ENCODE measurements around the gene TMEM147.

TMEM147 gene

DNA sequence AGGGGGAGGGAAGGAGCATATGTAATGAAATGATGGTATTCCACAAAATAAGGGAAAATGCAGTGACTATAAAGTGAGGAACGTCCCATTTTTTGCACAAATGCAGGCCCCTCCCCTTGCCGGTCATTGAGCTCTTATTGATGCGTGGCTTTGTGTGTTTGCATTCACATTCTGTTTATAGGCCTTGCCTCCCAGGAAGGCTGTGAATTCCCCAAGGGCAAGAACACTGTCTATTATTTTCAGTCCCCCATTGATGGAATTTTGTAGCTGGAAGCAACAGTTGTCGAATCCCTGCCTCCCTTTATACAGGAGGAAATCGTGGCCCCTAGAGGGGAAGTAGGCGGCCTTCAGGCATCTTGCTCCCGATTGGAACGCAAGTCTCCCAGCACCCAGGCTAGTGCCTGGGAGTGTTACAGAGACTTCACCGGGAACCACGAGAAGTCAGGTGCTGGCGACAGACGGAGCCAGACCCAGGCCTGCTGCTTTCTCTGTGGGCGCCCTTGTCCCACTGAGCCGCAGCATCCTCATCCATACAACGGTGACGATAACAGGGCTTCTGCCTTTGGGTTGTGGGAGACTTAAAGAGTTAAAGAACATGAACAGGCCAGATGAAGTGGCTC, 24.2 kb upstream of the TMEM147 start:
- DNase-seq (ENCODE audit: low read depth): no peak

DNA sequence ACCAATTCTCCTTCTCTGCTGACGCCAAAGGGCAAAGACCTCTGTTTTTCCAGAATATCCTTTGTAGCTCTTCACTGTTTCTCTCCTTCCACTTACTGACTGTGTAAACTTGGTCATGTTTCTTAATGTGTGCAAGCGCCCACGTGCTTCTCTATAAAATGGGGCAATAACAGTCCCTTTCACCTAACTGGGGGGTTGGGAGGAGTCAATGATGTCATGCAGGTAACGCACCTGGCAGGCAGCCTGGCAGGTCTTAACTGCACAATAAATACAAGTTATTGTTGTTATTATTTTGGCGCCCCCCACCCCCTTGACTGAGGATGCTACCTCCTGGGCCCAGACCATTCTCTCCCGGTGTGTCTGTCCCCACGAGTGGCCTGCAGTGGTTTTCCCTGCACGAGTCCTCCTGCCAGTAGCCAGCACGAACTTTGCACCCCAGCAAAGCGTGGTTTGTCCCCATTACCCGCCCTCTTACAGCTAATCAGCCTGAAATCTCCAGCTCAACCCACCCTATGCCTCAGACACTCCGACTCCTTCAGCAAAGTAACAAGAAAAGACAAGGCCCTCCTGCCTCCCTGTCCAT, 22.6 kb upstream of the TMEM147 start:
- DNase-seq (ENCODE audit: low read depth): no peak

DNA sequence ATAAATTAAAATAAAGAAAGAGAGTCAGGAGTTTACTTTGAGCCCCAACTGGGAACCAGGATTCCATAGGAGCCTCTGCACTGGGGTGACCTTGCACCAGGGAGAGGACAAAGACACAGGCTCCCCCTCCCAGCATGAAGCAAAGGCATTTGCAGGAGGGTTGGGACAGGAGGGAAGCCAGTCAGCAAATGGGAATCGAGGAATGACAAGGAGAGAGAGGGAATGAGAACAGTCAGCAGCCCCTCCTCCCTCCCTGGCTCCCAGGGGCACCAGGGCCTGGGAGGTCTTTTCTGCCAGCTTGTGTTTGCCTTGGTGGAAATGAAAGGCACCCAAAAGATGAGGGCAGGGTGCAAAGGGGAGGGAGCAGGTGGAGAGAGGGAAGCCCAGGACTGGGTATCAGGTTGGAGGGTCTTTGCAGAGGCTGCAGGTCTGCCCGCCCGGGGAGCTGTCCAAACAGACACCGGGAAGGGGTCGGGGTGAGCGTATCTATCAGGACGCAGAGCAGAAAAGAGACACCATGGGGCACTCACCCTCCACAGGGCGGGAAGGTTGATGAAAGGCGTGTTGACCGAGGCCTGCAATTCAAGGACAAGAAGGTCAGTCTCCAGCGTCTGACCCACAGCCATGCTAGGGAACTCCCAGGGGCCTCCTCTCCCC, 21.1 kb upstream of the TMEM147 start:
- no peak for DNase-seq (ENCODE audit: low read depth)

DNA sequence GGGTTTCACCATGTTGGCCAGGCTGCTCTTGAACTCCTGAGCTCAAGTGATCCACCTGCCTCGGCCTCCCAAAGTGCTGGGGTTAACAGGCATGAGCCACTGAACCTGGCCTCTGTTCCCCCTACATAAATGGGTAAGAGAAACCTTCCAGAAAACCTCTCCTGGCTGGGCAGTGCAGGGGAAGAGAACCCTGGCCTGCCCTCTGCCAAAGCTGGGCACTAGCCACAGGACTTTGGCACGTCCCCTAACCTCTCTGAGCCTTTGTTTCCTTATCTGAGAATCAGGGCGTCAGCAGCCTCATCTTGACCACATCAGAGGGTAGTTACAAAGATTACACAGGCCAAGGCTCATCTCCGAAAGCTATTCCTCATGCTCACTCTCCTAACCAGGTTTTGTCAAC, 19.6 kb upstream of the TMEM147 start:
- DNase-seq (ENCODE audit: low read depth): no peak

DNA sequence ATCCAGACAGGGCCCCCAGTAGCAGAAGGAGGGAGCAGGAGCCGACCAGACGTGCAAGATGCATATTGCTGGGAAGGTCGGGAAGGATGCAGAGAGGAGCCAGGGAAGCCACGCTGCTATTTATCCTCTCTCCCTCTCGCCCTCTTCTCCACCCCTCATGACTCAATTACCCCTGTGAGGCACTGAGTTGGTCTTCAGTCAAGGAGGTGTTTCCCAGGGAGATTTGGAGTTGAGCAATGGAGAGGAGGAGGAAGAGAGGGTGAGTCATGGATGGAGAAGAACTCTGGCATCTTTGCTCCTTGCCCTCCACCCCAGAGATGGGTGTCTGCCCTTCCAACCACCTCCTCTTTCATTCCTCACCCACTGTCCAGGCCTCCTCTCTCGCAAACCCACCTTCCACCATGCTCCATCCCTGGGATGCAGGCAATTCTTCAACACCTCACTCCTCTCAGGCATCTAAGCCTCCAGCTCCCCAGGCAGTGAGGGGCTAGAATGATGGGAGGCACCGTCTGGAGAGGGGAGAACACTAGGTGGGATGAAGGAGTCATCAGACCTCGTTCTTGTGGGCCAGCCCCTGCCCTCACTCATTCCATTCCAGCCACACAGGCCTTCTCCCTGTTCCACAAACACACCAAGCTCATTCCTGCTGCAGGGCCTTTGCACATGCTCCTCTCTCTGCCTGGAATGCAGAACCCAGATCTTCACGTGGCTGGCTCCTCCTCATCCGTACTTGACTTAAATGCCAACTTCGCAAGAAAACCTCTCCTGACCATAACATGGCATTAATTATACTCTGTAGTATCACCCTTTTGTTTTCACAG, 17.0 kb upstream of the TMEM147 start, which contains the start of gene SBSN:
Gene SBSN, minus strand, starts transcription at position 94 of the 821 bp plus-strand sequence. Its CDS starts 30 bp downstream, at position 64.
- DNase-seq (ENCODE audit: low read depth): peak; percentile 75

DNA sequence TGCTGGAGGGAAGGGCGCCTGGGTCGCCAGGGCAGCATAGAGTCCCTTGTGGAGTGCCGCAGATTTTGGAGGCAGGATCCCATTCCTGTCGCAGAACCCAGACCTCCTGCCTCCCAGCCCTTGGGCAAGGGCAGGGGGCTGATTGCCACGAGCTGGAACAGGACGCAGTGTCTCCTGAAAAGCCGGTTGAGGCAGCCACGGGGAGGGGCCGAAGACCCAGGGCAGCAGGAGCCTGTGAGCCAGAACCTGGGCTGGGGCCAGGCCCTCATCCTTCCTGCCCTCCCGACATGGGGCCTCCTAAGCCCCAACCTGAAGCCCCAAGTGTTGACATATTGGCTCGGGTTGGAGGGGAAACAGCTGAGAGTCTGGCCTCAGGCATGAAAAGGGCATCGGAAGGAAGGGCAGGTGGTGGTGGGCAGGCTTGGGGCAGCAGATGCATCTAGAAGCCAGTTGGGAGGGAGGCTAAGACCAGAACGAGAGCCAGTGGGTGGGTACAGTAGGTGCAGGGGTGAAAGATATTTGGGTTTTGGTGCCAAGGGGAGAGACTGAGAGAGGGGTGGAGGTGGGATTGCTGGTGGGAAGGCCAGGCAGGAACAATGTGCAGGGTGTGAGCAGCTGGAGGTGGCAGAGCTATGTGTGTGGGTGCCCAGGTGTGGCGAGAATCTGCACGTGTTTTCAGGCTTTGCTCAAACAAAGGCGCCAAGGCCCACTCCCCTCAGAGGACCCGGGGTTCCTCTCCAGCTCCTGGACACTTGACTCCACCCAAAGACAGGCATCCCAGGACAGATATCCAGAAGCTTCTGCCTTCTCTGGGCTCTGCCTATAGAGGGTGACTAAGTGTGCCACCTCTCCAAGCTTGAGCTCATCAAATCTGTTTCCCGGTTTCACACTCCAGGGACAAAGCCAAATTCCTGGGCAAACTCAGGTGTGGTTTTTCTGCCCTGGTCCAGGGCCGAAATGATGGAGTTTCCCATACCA, 15.9 kb upstream of the TMEM147 start:
- no peak for DNase-seq (ENCODE audit: low read depth)

DNA sequence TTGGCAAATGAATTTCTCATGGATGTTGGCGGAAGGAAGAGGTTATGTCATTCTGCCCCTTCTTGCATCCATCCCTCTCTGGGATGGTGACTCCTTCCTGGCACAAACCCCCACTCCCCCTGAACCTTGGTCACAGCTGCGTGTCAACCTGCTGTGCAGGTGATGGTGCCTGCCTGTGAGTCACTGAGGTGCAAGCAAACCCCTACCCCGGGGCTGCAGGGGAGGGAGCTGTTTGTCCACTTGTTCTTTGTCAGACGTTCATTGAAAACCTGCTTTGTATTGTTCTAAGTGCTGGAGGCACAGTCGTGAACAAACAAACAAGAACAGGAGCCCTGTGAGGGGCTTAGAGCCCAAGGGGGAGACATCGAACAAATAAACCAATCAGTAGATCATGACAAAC, 14.1 kb upstream of the TMEM147 start:
- no peak for DNase-seq (ENCODE audit: low read depth)

DNA sequence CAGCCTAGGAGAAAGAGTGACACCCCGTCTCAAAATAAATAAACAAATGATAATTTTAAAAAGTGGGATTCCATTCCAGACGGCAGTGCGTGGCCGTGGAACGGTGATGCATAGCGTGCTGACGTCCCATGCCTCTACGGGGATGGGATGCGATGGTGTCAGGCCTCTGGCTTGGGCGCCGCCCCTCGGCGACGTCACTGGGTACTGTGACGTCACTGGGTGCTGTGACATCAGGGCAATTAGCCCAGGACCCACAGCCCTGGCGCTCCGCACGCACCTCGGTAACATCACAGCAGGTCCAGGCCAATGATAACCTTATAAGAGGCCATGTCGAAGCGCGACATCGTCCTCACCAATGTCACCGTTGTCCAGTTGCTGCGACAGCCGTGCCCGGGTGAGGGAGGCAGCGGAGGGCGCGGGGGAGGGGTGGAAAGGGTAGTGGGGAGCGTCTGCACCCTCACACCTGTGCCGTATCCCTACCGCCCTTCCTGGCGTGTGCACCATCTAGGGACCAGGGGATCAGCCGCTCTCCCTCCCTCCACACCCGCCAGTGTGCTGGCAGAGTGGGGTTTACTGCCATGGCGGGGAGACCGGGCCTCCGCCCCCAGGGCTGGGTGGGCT, 12.1 kb upstream of the TMEM147 start, which contains the start of gene GAPDHS:
Gene GAPDHS, plus strand, starts transcription at position 256 of the 621 bp plus-strand sequence. Its CDS starts 72 bp downstream, at position 328.
- DNase-seq (ENCODE audit: low read depth): no peak

DNA sequence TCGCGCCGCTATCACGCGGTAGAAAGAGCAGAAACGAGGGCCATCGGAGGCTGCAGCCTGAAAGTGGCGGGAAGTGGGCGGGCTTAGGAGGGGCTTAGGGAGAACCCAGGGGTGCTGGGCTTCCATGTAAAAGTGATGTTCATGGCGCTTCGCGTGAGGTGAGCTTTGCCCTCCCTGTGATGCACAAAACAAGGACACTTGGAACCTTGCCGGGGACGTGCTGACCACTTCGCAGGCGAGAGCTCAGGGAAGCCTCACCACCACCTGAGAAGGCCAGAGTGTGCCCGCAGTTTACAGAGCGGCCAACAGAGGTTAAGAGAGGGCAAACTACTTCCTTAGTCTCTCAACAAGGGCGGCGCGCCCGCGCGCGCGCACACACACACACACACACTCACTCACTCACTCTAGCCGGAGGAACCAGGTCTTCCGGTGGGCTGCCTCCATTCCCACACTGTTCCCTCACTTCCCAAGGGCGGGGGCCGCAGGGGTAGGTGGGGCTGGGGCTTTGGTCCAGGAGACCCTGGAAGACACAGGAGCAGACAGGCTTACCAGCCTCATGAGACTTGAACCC, 11.5 kb upstream of the TMEM147 start:
- DNase-seq (ENCODE audit: low read depth): no peak

DNA sequence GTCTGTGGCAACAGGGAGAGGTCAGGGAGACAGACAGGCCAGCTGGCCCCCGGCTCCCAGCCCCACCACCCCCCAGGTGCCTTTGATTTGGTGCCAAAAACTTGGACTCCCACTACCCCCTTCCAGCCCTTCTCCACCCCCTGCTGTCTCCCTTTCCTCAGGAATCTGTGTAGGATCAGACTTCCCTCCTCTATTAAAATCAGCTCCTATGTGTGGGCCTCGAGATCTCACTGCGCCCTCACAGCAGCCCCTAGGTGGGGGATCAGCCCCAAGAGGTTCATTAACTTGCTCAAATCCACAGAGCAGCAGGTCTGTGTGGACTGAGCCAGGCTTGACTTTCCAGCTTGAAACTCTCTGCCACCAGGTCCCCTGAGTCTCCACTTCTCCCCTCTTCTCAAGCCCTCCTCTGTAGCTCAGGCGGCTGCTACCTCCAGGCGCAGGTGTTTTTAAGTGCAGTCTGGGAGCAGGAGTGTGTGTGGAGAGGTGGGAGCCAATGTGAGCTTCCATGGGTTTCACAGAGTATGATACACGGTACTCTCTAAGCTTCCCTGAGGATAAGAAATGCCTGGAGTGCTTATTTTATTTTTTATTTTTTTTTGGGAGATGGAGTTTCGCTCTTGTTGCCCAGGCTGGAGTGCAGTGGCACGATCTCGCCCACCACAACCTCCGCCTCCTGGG, 10.5 kb upstream of the TMEM147 start:
- no peak for DNase-seq (ENCODE audit: low read depth)

DNA sequence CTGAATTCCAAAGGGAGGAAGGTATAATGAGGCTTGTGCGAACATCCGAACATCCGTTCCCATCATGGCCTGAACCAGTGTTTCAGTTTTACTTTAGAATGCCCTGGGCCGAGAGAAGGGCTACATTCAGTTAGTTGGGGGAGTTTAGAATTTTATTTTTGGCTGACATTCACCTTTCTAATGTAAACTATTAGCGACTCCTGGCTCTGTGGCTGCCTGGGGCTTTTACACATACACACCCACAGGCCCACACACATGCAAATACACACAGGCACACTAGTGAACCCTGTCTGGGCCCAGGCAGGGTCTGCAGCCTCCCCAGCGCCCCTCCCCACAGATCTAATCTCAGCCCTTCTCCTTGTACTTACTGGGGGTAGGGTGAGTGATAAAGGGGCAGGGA, 6.1 kb upstream of the TMEM147 start:
- no peak for DNase-seq (ENCODE audit: low read depth)

DNA sequence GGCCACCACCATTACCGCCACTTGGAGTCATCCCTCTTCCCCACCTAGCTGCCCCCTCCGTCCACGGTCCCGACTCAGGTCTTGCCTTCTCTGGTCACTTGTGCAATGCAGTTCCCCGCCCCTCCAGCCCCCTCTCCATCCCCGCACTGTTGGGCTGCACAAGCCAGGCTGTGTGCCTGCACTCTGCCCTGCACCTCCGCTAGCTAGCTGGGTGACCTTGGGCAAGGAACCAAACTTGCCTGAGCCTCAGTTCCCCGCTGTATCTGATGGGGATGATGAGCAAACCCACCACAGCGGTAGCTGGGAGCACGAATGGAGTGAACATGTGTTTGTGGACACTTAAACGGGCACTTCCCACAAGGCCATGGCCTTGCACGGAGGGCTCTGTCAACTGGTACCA, 5.6 kb upstream of the TMEM147 start:
- DNase-seq (ENCODE audit: low read depth): no peak

DNA sequence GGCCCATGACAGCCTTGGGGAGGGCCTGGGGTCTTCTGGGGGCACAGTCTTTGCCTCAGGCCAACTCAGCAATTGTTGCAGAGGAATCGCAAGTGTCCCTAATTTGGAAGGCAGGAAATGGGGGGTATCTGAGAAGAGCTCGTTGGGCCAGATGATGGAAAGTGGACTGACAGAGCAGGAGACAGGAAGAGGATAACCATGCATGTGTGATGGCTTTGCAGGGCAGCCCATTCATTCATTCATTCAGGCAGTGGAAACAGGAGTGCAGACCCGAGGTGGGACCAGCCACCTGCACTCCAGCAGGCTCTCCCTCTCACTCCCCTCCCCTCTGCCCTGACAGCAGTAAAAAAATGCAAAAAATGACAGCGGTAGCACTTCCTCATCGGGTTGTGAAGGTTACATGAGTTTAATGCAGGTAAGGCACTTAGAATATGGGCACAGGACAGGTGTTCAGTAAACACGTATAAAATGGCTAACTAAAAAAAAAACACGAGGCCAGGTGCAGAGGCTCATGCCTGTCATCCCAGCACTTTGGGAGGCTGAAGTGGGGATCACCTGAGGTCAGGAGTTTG, 5.0 kb upstream of the TMEM147 start:
- DNase-seq (ENCODE audit: low read depth): no peak

DNA sequence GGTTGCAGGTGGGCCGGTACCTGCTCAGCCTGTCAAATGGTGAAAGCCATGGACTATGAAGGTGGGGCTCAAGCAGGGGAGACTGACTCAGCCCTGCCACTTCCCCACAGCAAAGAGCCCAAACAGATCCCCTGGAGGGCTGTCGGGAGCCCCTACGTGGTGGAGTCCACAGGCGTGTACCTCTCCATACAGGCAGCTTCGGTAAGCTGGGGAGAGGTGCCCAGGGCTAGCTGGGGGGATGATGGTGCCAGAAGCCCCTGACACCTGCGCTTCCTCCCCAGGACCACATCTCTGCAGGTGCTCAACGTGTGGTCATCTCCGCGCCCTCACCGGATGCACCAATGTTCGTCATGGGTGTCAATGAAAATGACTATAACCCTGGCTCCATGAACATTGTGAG, 3.2 kb upstream of the TMEM147 start:
- no peak for DNase-seq (ENCODE audit: low read depth)

DNA sequence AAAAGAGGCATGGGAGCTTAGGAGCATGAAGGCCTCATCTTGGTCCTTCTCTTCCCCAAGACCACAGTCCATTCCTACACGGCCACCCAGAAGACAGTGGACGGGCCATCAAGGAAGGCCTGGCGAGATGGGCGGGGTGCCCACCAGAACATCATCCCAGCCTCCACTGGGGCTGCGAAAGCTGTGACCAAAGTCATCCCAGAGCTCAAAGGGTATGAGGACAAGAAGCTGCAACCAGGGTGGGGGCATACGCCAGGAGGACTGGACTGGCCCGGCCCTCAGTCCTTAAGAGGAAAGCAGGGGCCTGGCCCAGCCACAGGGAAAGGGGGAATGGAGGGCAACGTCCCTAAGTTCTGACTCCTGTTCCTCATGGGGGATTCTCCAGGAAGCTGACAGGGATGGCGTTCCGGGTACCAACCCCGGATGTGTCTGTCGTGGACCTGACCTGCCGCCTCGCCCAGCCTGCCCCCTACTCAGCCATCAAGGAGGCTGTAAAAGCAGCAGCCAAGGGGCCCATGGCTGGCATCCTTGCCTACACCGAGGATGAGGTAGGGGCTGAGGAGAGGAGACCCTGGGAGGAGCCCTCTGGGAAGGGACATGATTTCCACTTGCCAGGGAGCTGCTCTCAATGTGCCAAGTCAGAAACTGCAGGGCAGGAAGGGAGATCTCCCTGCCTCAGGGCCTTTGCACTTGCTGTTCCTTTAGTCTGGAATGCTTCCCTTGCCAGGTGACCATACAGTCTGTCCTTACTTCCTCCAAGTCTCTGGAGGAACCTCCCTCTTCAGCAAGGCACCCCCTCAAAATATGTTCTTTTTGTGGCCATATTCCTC, 1.9 kb upstream of the TMEM147 start:
- DNase-seq (ENCODE audit: low read depth): no peak

DNA sequence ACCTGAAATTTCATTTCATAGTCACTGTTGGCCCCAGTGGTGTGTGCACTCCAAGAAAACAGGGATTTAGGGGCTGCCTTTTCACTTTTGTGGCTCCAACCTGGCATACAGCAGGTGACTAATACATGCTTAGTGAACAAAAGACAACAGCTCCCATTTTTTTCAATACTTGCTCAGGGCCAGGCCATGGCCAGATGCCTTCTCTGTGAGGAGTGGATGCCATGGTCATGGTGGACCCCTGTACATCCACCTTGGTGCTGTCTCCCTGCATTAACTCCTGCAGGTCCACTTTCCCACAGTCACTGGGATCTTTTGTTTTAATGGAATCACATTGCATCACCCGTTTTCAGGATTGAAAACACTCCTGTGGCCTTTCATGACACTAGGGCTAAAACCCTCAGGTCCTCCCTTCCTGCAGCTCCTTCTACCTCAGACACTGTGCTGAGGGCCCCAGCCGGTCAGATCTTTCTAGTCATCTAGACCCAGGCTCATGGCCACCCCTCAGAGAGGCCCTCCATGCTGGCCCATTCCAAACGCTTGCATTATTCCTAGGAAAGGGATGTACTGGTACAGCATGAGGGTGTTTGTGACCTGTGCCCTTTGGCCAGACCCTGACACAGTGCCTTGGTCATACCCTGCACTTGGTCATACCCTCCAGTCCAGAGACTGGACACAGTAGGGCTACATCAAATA, 1.2 kb upstream of the TMEM147 start:
- no peak for DNase-seq (ENCODE audit: low read depth)

DNA sequence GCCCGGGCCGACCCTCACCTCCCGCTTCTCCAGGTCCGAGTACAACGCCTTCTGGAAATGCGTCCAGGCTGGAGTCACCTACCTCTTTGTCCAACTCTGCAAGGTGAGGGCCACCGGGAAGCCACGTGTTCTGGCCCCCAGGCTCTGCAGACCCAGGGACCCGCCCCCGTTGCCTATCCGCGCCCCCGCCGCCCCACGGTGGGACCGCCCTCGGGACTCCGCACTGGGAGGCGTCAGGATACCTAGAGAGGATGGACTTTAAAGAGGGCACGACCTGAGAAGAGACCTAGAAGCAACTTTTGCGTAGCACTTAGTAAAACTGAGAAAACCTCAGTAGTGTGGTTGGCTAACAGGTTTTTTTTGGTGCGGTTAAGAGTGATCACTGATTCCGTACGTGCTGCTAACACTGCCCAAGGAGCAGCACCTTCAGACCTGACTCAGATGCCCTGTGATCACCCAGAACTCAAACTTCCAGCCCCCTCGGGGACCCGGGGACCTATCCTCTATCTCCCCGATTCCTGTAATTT, 492 bp downstream of the TMEM147 start:
- DNase-seq (ENCODE audit: low read depth): no peak

DNA sequence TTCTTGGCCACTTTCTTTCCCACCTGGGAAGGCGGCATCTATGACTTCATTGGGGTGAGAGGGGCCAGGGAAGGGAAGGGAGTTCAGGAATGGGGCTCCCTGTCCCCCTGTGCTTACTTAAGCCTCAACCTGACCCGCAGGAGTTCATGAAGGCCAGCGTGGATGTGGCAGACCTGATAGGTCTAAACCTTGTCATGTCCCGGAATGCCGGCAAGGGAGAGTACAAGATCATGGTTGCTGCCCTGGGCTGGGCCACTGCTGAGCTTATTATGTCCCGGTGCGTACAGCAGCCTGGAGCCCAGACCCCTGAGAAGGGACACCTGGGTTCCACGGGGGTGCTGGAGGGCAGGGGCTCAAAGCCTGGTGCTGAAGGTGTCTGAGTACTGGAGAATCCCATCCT, 1.1 kb downstream of the TMEM147 start:
- DNase-seq (ENCODE audit: low read depth): no peak
